SK-N-SH (cell line): ENCODE data around the gene ELP4. TPM values are rescaled to one million over a fixed set of nuclear protein-coding genes. Genes with fewer than 3 reads are reported as not detected.

Experiments
- CTCF ChIA-PET: fragments of 300-600, 350-600 bp; formaldehyde crosslinking; extraction: SDS; loops from one replicate; lab custom pipeline; 2021; lab: Yijun Ruan, JAX
- POLR2A ChIA-PET: fragments of 350-600 bp; sonication (Branson Sonifier 250); formaldehyde crosslinking; extraction: SDS; loops from one replicate; lab custom pipeline; 2020; ENCODE audit warnings: antibody characterized with exemption, inconsistent platforms; lab: Yijun Ruan, JAX
- DNase-seq: peaks from one replicate; pipeline ENCODE4 v3.0.0; 2012
- H2AFZ ChIP-seq: fragments of 200-600 bp; sonication (generic); 2 replicates; pipeline ENCODE4 v1.8.1; 2016; ENCODE audit warnings: antibody characterized with exemption, mild to moderate bottlenecking, low read depth
- H3F3A ChIP-seq: fragments of 200-600 bp; sonication (generic); replicated peaks from 2 replicates; pipeline ENCODE3; 2016; ENCODE audit warnings: antibody characterized with exemption, mild to moderate bottlenecking; ENCODE audit not compliant: insufficient read depth
- H3K27ac ChIP-seq, 2 experiments: fragments of 200-500 bp in 1 of 2; fragments of 200-600 bp in 1 of 2; sonication (Bioruptor generic) in 1 of 2; sonication (generic), shearing (Covaris generic) in 1 of 2; 2 replicates each; pipeline versions ENCODE4 v1.5.1 to v1.6.1; 2014 to 2016; ENCODE audit warnings: low read depth in 2 of 2, inconsistent platforms in 1 of 2, low read length in 1 of 2, mild to moderate bottlenecking in 1 of 2, mixed read lengths in 1 of 2
- H3K27me3 ChIP-seq: fragments of 200-600 bp; sonication (generic), shearing (Covaris generic); 2 replicates; pipeline ENCODE4 v1.6.1; 2016; ENCODE audit warnings: mixed run types; ENCODE audit not compliant: insufficient read depth
- H3K36me3 ChIP-seq, 2 experiments: fragments of 200-500 bp in 1 of 2; fragments of 200-600 bp in 1 of 2; sonication (Bioruptor generic) in 1 of 2; sonication (generic) in 1 of 2; replicated peaks in 1 of 2; 2 replicates each; pipeline versions ENCODE3 to v1.5.1; 2014 to 2016; ENCODE audit warnings: low read length in 1 of 2, mild to moderate bottlenecking in 1 of 2; ENCODE audit not compliant: insufficient read depth in 2 of 2, control insufficient read depth in 1 of 2
- H3K4me1 ChIP-seq, 2 experiments: fragments of 200-500 bp in 1 of 2; fragments of 200-600 bp in 1 of 2; sonication (Bioruptor generic) in 1 of 2; sonication (generic), shearing (Covaris generic) in 1 of 2; 2 replicates each; pipeline versions ENCODE4 v1.5.1 to v1.6.1; 2014 to 2016; ENCODE audit warnings: low read depth in 1 of 2, low read length in 1 of 2, mixed run types in 1 of 2; ENCODE audit not compliant: insufficient read depth in 2 of 2, control insufficient read depth in 1 of 2
- H3K4me2 ChIP-seq: fragments of 200-600 bp; sonication (generic), shearing (Covaris generic); 2 replicates; pipeline ENCODE4 v1.6.1; 2017; ENCODE audit warnings: mixed run types
- H3K4me3 ChIP-seq, 2 experiments: fragments of 200-500 bp in 1 of 2; fragments of 200-600 bp in 1 of 2; sonication (Bioruptor generic) in 1 of 2; sonication (generic), shearing (Covaris generic) in 1 of 2; 2 replicates each; pipeline versions ENCODE4 v1.5.1 to v1.8.1; 2014 to 2016; ENCODE audit warnings: low read depth in 2 of 2, inconsistent platforms in 1 of 2, low read length in 1 of 2, mild to moderate bottlenecking in 1 of 2, mixed read lengths in 1 of 2, moderate library complexity in 1 of 2
- H3K79me2 ChIP-seq: fragments of 200-600 bp; sonication (generic); 2 replicates; pipeline ENCODE4 v1.8.1; 2017; ENCODE audit warnings: mild to moderate bottlenecking; ENCODE audit not compliant: insufficient read depth
- H3K9ac ChIP-seq: fragments of 200-600 bp; sonication (generic); 2 replicates; pipeline ENCODE4 v1.6.1; 2017; ENCODE audit warnings: mixed run types
- H3K9me2 ChIP-seq: fragments of 200-600 bp; sonication (generic); 2 replicates; pipeline ENCODE4 v1.6.1; 2017; ENCODE audit warnings: mixed run types
- H3K9me3 ChIP-seq: fragments of 200-600 bp; sonication (generic); 2 replicates; pipeline ENCODE4 v1.6.1; 2017; ENCODE audit warnings: mixed run types, mild to moderate bottlenecking, moderate library complexity
- H4K20me1 ChIP-seq: fragments of 200-600 bp; sonication (generic); 2 replicates; pipeline ENCODE4 v1.6.1; 2017; ENCODE audit warnings: mild to moderate bottlenecking, mixed run types; ENCODE audit not compliant: insufficient read depth
- FOSL2 ChIP-seq: IDR thresholded peaks from 2 replicates; pipeline ENCODE4 v1.4.0; 2012; ENCODE audit warnings: low read depth, mild to moderate bottlenecking, moderate library complexity, borderline replicate concordance
- FOXJ3 ChIP-seq: sonication (generic); formaldehyde crosslinking; IDR thresholded peaks from 2 replicates; pipeline ENCODE4 v1.5.1; 2020; ENCODE audit warnings: mild to moderate bottlenecking, missing genetic modification reagents
- FOXM1 ChIP-seq: IDR thresholded peaks from 2 replicates; pipeline ENCODE4 v1.4.0; 2012; ENCODE audit warnings: low read depth, mild to moderate bottlenecking
- GATA2 ChIP-seq: sonication (generic); formaldehyde crosslinking; IDR thresholded peaks from 2 replicates; pipeline ENCODE4 v1.5.0; 2020; ENCODE audit warnings: mild to moderate bottlenecking, missing genetic modification reagents
- JUND ChIP-seq: IDR thresholded peaks from 2 replicates; pipeline ENCODE4 v1.4.0; 2012
- MXI1 ChIP-seq: IDR thresholded peaks from 2 replicates; pipeline ENCODE4 v1.6.1; 2012; ENCODE audit warnings: mild to moderate bottlenecking, low read depth, low read length, improper control_type of control experiment
- NFIC ChIP-seq: IDR thresholded peaks from 2 replicates; pipeline ENCODE4 v1.4.0; 2012; ENCODE audit warnings: borderline replicate concordance
- NRF1 ChIP-seq: IDR thresholded peaks from 2 replicates; pipeline ENCODE4 v1.6.1; 2012; ENCODE audit warnings: low read depth, mild to moderate bottlenecking, low read length
- POLR2AphosphoS5 ChIP-seq: IDR thresholded peaks from 2 replicates; pipeline ENCODE4 v1.6.1; 2012; ENCODE audit warnings: low read depth, low read length
- RXRA ChIP-seq: IDR thresholded peaks from 2 replicates; pipeline ENCODE4 v1.4.0; 2012; ENCODE audit warnings: low read depth, mild to moderate bottlenecking, borderline replicate concordance
- SIN3A ChIP-seq: IDR thresholded peaks from 2 replicates; pipeline ENCODE4 v1.6.1; 2012; ENCODE audit warnings: low read depth, mild to moderate bottlenecking, low read length, moderate library complexity, borderline replicate concordance
- SMC3 ChIP-seq: IDR thresholded peaks from 2 replicates; pipeline ENCODE4 v1.6.1; 2012; ENCODE audit warnings: low read depth, low read length, improper control_type of control experiment
- TAF1 ChIP-seq: IDR thresholded peaks from 2 replicates; pipeline ENCODE4 v1.6.1; 2012; ENCODE audit warnings: low read depth, mild to moderate bottlenecking, low read length, moderate library complexity, borderline replicate concordance
- TCF12 ChIP-seq: IDR thresholded peaks from 2 replicates; pipeline ENCODE4 v1.4.0; 2012
- WGBS: methylation state at CpG from one replicate; pipeline ENCODE4 v1.1.6; 2017; ENCODE audit warnings: low lambda C conversion rate; 5-methylcytosine and 5-hydroxymethylcytosine counted together
- polyA plus RNA-seq, 3 experiments: library from polyadenylated mRNA; depleted of rRNA; stranded (reverse); fragments of >200 nt; gene quantifications; 2 replicates each; pipeline ENCODE4 v1.2.3, GENCODE V29; 2012
- TF ChIP-seq, protein P1 (sequence below): IDR thresholded peaks from 2 replicates; pipeline ENCODE4 v1.4.0; 2012; ENCODE audit warnings: low read depth, borderline replicate concordance
- TF ChIP-seq, protein P2 (sequence below): fragments of 150-350 bp; IDR thresholded peaks from 2 replicates; pipeline ENCODE4 v1.6.1; 2017; ENCODE audit warnings: antibody characterized with exemption, low read length, low read depth, borderline replicate concordance
- TF ChIP-seq, protein P3 (sequence below): IDR thresholded peaks from 2 replicates; pipeline ENCODE4 v1.4.0; 2012; ENCODE audit warnings: low read depth, borderline replicate concordance
- TF ChIP-seq, protein P4 (sequence below): IDR thresholded peaks from 2 replicates; pipeline ENCODE4 v1.6.1; 2012; ENCODE audit warnings: mild to moderate bottlenecking, low read depth, low read length, moderate library complexity

ELP4 gene
- polyA plus RNA-seq, 1 of the 3 experiments (the other 2 are of a cell fraction): 7.0 TPM

DNA sequence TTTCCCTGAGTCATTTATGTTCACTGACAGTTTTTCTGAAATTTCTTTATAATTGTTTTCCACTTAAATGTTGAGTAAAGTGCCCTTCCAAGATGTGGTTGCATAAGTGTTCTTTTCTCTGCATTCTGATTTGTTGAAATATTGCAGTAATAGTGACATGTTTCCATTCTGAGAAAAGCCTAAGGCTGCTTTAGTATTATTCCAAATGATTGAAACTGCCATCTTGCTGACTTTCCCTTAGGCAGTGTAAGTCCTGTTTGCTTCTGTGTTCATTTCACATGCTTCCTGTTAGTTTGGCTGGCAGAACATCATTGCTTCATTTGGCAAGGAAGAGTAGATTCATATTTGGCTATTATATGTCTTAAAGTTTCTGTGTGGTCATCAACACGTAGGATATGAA, 146.5 kb downstream of the ELP4 start:
- H3F3A ChIP-seq: peaks cover 6% of the 10 kb centered on the region
- H3K9ac ChIP-seq: no peak overlapping the region
- no peak overlapping the region for H3K4me3 ChIP-seq
- H3K27me3 ChIP-seq: no peaks in the 10 kb centered on the region
- no peaks in the 10 kb centered on the region for H3K79me2 ChIP-seq
- H3K4me2 ChIP-seq: no peak overlapping the region
- 50% methylated on average over 1 of the region's 1 CpG for WGBS
- TF ChIP-seq POLR2AphosphoS5 (no peak), FOXM1 (no peak), GATA2 (CRISPR knock-in tag) (no peak), JUND (no peak), SIN3A (no peak), RXRA (no peak), NRF1 (no peak), MXI1 (no peak), TCF12 (no peak), FOSL2 (no peak), TAF1 (no peak), SMC3 (no peak)
- TF ChIP-seq, protein P1, sequence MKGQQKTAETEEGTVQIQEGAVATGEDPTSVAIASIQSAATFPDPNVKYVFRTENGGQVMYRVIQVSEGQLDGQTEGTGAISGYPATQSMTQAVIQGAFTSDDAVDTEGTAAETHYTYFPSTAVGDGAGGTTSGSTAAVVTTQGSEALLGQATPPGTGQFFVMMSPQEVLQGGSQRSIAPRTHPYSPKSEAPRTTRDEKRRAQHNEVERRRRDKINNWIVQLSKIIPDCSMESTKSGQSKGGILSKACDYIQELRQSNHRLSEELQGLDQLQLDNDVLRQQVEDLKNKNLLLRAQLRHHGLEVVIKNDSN: no peak
- TF ChIP-seq, protein P2, sequence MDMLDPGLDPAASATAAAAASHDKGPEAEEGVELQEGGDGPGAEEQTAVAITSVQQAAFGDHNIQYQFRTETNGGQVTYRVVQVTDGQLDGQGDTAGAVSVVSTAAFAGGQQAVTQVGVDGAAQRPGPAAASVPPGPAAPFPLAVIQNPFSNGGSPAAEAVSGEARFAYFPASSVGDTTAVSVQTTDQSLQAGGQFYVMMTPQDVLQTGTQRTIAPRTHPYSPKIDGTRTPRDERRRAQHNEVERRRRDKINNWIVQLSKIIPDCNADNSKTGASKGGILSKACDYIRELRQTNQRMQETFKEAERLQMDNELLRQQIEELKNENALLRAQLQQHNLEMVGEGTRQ: no peak
- TF ChIP-seq, protein P3, sequence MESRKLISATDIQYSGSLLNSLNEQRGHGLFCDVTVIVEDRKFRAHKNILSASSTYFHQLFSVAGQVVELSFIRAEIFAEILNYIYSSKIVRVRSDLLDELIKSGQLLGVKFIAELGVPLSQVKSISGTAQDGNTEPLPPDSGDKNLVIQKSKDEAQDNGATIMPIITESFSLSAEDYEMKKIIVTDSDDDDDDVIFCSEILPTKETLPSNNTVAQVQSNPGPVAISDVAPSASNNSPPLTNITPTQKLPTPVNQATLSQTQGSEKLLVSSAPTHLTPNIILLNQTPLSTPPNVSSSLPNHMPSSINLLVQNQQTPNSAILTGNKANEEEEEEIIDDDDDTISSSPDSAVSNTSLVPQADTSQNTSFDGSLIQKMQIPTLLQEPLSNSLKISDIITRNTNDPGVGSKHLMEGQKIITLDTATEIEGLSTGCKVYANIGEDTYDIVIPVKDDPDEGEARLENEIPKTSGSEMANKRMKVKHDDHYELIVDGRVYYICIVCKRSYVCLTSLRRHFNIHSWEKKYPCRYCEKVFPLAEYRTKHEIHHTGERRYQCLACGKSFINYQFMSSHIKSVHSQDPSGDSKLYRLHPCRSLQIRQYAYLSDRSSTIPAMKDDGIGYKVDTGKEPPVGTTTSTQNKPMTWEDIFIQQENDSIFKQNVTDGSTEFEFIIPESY: no peak
- no peaks in the 10 kb centered on the region for H3K9me3 ChIP-seq
- no peaks in the 10 kb centered on the region for H4K20me1 ChIP-seq
- peaks cover 0 to 5% of the 10 kb centered on the region in 2 experiments for H3K36me3 ChIP-seq
- POLR2A ChIA-PET: no interaction called here
- H2AFZ ChIP-seq: no peak overlapping the region
- no peak overlapping the region for H3K27ac ChIP-seq
- peaks cover 0 to 6% of the 10 kb centered on the region in 2 experiments; a peak in 1 of 4 replicates for H3K4me1 ChIP-seq
- CTCF ChIA-PET: interaction anchor here (3.2 kb wide), 1 partner anchor 15 kb away, joined by 20 read pairs; no protein-coding TSS in a partner anchor
- DNase-seq: no peak
- H3K9me2 ChIP-seq: no peaks in the 10 kb centered on the region

DNA sequence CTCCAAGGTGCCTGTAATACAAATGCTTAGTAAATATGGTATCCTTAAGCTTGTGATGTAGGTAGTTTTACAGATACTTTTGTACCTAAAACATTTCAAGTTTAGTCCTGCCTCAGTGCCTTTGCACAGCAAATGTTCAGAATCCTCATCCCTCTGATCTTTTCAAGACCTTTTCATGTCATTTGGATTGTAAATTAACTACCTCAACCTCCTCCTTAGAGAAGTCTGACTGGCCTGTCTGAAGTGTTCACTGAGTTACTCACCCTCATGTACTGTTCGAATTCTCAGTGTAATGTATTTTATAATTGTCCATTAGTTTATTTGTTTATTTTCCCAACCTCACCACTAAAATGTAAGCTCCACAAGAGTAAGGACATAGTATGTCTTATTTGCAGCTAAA, 147.5 kb downstream of the ELP4 start:
- no peaks in the 10 kb centered on the region for H3K9me3 ChIP-seq
- no peaks in the 10 kb centered on the region for H3K27me3 ChIP-seq
- H3K4me3 ChIP-seq: no peak overlapping the region
- no peak overlapping the region for H3K9ac ChIP-seq
- H3K4me2 ChIP-seq: no peak overlapping the region
- TF ChIP-seq, protein P4, sequence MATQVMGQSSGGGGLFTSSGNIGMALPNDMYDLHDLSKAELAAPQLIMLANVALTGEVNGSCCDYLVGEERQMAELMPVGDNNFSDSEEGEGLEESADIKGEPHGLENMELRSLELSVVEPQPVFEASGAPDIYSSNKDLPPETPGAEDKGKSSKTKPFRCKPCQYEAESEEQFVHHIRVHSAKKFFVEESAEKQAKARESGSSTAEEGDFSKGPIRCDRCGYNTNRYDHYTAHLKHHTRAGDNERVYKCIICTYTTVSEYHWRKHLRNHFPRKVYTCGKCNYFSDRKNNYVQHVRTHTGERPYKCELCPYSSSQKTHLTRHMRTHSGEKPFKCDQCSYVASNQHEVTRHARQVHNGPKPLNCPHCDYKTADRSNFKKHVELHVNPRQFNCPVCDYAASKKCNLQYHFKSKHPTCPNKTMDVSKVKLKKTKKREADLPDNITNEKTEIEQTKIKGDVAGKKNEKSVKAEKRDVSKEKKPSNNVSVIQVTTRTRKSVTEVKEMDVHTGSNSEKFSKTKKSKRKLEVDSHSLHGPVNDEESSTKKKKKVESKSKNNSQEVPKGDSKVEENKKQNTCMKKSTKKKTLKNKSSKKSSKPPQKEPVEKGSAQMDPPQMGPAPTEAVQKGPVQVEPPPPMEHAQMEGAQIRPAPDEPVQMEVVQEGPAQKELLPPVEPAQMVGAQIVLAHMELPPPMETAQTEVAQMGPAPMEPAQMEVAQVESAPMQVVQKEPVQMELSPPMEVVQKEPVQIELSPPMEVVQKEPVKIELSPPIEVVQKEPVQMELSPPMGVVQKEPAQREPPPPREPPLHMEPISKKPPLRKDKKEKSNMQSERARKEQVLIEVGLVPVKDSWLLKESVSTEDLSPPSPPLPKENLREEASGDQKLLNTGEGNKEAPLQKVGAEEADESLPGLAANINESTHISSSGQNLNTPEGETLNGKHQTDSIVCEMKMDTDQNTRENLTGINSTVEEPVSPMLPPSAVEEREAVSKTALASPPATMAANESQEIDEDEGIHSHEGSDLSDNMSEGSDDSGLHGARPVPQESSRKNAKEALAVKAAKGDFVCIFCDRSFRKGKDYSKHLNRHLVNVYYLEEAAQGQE: no peak
- TF ChIP-seq FOXJ3 (CRISPR knock-in tag) (no peak), NFIC (no peak)
- TF ChIP-seq, all 33 proteins: peak for 0
- ChIA-PET CTCF (interaction anchor here (2.4 kb wide), 1 partner anchor 16 kb away, joined by 12 read pairs; no protein-coding TSS in a partner anchor), POLR2A (no interaction called here)
- no peak for DNase-seq
- Histone ChIP-seq H3F3A (peaks cover 6% of the 10 kb centered on the region), H4K20me1 (no peaks in the 10 kb centered on the region), H3K4me1 (peaks cover 0 to 6% of the 10 kb centered on the region in 2 experiments; a peak in 1 of 4 replicates), H3K9me2 (no peaks in the 10 kb centered on the region), H3K36me3 (peaks cover 0 to 5% of the 10 kb centered on the region in 2 experiments), H3K27ac (no peak overlapping the region), H3K79me2 (no peaks in the 10 kb centered on the region), H2AFZ (no peak overlapping the region)
- WGBS: 88% methylated on average over 1 of the region's 1 CpG
